Measurements from ENCODE around the gene WWTR1.

The WWTR1 gene

GRCh38 chr3:149564079-149564478 lies 93.7 kb downstream of the WWTR1 start:
- TF ChIP-seq ZNF274 (IDR thresholded peaks at IDR 0.05; ENCODE audit: low read depth, low read length), result no peak
- no peak overlapping the region for H3K4me3 ChIP-seq (ENCODE audit: low read length)

- TF ChIP-seq ZNF274 (IDR thresholded peaks at IDR 0.05; ENCODE audit: low read depth, low read length), result no peak
- no peak overlapping the region for H3K4me3 ChIP-seq (ENCODE audit: low read length)
Measured at GRCh38 chr3:149563114-149563513, 94.7 kb downstream of the WWTR1 start.

- TF ChIP-seq ZNF274 (IDR thresholded peaks at IDR 0.05; ENCODE audit: low read depth, low read length), result no peak
- H3K4me3 ChIP-seq (ENCODE audit: low read length), result no peak overlapping the region
Measured at GRCh38 chr3:149560617-149561016, 97.2 kb downstream of the WWTR1 start.

DNA sequence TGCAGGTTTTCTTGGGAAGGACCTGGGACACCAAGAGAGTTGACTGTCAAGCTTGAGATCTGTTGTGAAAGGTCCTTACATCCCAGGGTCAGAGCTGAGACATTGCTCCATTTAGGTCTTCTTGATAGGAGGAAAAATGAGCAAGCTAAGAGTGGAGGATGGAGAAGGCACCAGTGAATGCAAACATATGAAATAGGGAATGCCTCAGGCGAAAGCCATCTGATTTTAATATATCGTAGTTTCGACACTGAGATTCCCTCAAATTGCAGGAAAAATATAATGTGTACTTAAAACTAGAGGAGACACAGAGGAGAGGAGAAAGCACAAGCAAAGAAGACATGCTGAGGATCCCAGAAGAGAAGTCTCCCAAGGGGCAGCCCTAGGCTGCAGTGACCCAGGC lies 97.8 kb downstream of the WWTR1 start:
- TF ChIP-seq ZNF274 (IDR thresholded peaks at IDR 0.05; ENCODE audit: low read depth, low read length), result no peak

DNA sequence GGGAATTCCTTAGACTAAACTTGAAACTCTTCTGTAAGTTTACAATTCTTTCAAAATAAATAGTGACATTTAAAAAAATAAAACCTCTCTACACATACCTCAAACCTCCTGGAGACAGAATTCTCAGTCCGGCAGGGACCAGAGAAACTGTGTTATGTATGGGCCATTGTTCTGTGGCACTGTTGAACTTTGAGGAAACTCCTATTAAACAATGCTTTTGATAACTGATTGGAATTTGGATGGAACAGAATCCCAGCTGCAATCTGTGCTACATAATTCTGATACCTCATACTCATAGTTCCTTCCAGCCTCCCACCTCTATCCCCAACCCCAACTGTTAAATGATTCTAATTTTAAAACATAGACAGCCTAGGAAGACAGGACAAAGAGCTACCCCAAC lies 98.3 kb downstream of the WWTR1 start:
- no peak overlapping the region for H3K4me3 ChIP-seq (ENCODE audit: low read length)
- no peak for TF ChIP-seq ZNF274 (IDR thresholded peaks at IDR 0.05; ENCODE audit: low read depth, low read length)

More for the DNA sequence above, 97.8 kb downstream of the WWTR1 start:
- H3K4me3 ChIP-seq (ENCODE audit: low read length), result no peak overlapping the region

DNA sequence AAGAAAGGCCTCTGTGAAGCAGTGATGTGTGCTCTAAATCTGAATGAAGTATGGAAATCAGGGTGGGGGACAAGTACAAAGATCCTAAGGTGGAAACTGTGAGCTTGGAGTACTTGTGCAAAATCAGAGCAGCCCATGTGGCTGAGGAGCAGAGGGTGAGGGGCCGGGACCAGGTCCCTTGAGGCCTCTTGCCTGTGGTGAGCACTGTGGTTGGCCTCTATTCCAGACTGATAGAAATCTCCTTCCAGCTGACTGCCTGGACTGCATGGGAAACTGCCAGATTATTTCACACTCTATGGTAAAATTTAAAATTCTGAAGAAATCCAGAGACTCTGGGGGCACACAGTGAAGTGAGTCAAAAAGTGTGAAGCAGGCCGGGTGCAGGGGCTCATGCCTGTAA lies 101.9 kb downstream of the WWTR1 start:
- no peak overlapping the region for H3K4me3 ChIP-seq (ENCODE audit: low read length)
- no peak for TF ChIP-seq ZNF274 (IDR thresholded peaks at IDR 0.05; ENCODE audit: low read depth, low read length)

GRCh38 chr3:149554826-149555225 lies 103.0 kb downstream of the WWTR1 start:
- no peak overlapping the region for H3K4me3 ChIP-seq (ENCODE audit: low read length)
- no peak for TF ChIP-seq ZNF274 (IDR thresholded peaks at IDR 0.05; ENCODE audit: low read depth, low read length)

DNA sequence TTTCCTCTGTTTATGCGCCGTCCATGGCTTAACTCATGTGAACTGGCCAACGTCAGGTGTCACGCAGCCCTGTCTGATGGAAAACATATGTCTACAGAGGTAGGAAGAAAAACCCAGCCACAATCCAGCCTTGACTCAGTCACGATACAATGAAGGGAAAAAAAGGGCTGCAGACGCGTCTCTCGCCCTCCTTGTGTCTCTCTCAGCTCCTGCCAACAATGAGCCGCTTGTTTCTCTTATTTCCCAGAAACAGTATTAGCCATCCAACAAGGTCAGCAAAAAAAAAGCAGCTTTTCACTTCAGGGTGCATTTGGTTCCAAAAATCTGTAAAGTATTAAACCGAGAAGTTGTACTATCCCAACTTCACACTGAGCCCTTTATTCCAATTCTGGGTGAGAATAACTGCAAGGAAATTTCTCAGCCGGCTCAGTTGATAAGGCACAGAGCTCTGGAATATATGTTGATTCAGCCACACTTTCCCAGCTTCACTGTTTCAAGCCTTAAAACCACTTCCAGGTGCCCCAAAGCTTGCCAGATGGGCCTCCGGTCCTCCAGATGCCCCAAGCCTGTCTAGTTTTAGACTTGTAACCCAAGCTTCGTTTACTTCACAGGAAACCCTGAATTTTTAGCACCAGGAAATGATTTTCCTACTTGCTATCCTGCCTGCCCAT lies 103.9 kb downstream of the WWTR1 start:
- no peak for TF ChIP-seq ZNF274 (IDR thresholded peaks at IDR 0.05; ENCODE audit: low read depth, low read length)
- no peak overlapping the region for H3K4me3 ChIP-seq (ENCODE audit: low read length)

DNA sequence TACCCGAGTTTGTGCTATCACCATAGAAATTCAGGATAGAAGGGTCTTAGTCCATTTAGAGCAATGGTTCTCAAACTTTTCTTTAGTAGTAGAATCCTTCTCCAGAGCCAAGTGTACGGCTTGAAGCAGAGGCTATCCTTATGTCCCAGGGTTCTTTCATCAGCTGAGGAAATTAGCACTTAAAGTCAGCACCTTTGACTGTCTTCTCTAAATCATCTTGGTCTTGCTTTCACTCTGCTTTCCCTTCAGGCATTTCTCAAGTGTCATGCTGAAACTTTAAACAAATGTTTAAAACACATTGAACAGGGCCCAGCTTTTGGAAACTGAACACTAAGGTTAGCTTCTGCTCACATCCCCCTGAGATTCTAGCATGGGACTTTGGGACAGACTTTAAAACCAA lies 105.1 kb downstream of the WWTR1 start:
- H3K4me3 ChIP-seq (ENCODE audit: low read length), result no peak overlapping the region
- no peak for TF ChIP-seq ZNF274 (IDR thresholded peaks at IDR 0.05; ENCODE audit: low read depth, low read length)

GRCh38 chr3:149551500-149551899 lies 106.3 kb downstream of the WWTR1 start:
- TF ChIP-seq ZNF274 (IDR thresholded peaks at IDR 0.05; ENCODE audit: low read depth, low read length), result no peak

GRCh38 chr3:149548669-149549065 lies 109.2 kb downstream of the WWTR1 start:
- TF ChIP-seq ZNF274 (IDR thresholded peaks at IDR 0.05; ENCODE audit: low read depth, low read length), result no peak
- H3K4me3 ChIP-seq (ENCODE audit: low read length), result no peak overlapping the region

More at GRCh38 chr3:149551500-149551899, 106.3 kb downstream of the WWTR1 start:
- no peak overlapping the region for H3K4me3 ChIP-seq (ENCODE audit: low read length)

DNA sequence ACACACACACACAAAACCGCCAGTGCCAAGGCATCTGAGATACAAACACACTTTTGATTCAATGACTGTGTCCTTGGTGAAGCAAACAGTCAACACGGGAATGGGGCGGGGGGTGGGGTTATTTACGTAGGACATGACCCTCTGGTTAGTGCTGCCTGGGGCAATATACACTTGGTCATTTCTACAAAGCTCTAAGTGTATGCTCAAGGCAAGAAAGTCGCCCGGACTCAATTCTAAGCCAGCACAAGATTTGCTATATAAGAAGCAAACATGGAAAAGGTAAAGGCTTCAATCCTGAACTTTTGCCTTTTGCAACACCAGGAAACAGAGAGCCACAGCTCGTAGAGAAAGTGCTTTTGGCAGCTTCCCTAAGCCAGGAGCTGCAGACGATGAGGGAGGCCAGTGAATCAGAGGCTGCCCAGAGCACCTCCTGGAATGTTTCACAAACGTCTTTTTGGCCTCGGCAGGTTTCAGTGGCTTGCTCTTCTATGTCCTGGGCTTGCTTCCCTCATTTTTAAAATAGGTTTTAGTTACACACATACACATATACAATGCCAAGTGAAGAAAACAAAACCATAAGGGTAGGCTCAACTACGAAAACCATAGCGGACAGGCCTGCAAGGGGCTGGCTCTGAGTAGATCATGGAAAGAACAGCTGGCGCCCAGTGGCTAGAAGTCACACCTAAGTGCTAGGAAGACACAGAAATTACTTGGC lies 109.7 kb downstream of the WWTR1 start:
- no peak for TF ChIP-seq ZNF274 (IDR thresholded peaks at IDR 0.05; ENCODE audit: low read depth, low read length)
- no peak overlapping the region for H3K4me3 ChIP-seq (ENCODE audit: low read length)

DNA sequence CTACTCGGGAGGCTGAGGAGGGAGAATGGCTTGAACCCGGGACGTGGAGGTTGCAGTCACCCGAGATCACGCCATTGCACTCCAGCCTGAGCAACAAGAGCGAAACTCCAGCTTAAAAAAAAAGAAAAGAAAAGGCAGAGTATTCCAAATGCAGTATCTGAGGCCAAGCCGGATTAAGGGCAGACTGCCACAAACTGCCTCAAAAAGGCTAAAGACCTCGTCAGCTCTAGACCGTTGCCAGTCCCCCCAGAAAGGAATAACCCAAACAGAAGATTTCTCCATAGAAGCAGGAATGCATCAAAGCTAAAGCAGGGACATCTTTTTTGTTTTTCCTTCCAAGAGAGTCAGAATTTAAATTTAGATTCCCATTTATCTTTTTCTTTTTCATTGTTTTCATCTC lies 110.4 kb downstream of the WWTR1 start:
- no peak overlapping the region for H3K4me3 ChIP-seq (ENCODE audit: low read length)
- TF ChIP-seq ZNF274 (IDR thresholded peaks at IDR 0.05; ENCODE audit: low read depth, low read length), result no peak

GRCh38 chr3:149545049-149545448 lies 112.8 kb downstream of the WWTR1 start:
- no peak overlapping the region for H3K4me3 ChIP-seq (ENCODE audit: low read length)
- no peak for TF ChIP-seq ZNF274 (IDR thresholded peaks at IDR 0.05; ENCODE audit: low read depth, low read length)

Measured in GM08714 (cell line).